CD14-positive monocyte (primary cell): ENCODE results near the gene KRTAP5-3. TPM values are rescaled to one million over a fixed set of nuclear protein-coding genes. Genes with fewer than 3 reads are reported as not detected.

ENCODE experiments used
- DNase-seq, 3 donors: peaks; one replicate each; pipeline ENCODE4 v3.0.0-alpha.2; 2011 to 2022
- H2AFZ ChIP-seq: 2 replicates; pipeline ENCODE4 v1.6.0; 2012; ENCODE audit warnings: mild to moderate bottlenecking, low read depth, low read length, inconsistent platforms; ENCODE audit not compliant: insufficient read depth, poor library complexity, severe bottlenecking
- H3K27ac ChIP-seq, 2 donors: 1 replicate in 1 of 2; 2 replicates in 1 of 2; pipeline ENCODE4 v1.5.1; 2012 to 2013; ENCODE audit warnings: low read length in 2 of 2, control low read depth in 1 of 2, inconsistent platforms in 1 of 2, low read depth in 1 of 2, mild to moderate bottlenecking in 1 of 2
- H3K27me3 ChIP-seq, 2 donors: one replicate each; pipeline versions ENCODE4 v1.6.0 to v1.6.1; 2011 to 2013; ENCODE audit warnings: low read length in 2 of 2; ENCODE audit not compliant: control insufficient read depth in 2 of 2, insufficient read depth in 2 of 2
- H3K36me3 ChIP-seq, 2 donors: replicated peaks in 1 of 2; 1 replicate in 1 of 2; 2 replicates in 1 of 2; pipeline versions ENCODE4 v1.5.1 to v1.6.1; 2012 to 2013; ENCODE audit warnings: low read length in 2 of 2, control low read depth in 1 of 2, inconsistent platforms in 1 of 2, mild to moderate bottlenecking in 1 of 2; ENCODE audit not compliant: insufficient read depth in 2 of 2, control insufficient read depth in 1 of 2
- H3K4me1 ChIP-seq, 2 donors: 1 replicate in 1 of 2; 2 replicates in 1 of 2; pipeline versions ENCODE4 v1.5.1 to v1.6.1; 2012 to 2013; ENCODE audit warnings: low read length in 2 of 2, control low read depth in 1 of 2, inconsistent platforms in 1 of 2, mild to moderate bottlenecking in 1 of 2, moderate library complexity in 1 of 2; ENCODE audit not compliant: insufficient read depth in 2 of 2, control insufficient read depth in 1 of 2
- H3K4me2 ChIP-seq: replicated peaks from 2 replicates; pipeline ENCODE3; 2012; ENCODE audit warnings: low read length, moderate library complexity, mild to moderate bottlenecking; ENCODE audit not compliant: poor library complexity, severe bottlenecking; ENCODE audit errors: extremely low read depth
- H3K4me3 ChIP-seq, 3 experiments: fragments of 200-600 bp in 1 of 3; sonication (generic) in 1 of 3; replicated peaks in 1 of 3; 1 replicate in 2 of 3; 2 replicates in 1 of 3; pipeline ENCODE4 v1.5.1; 2011 to 2013; ENCODE audit warnings: low read length in 3 of 3, mild to moderate bottlenecking in 3 of 3, control low read depth in 2 of 3, low read depth in 2 of 3, inconsistent platforms in 1 of 3, moderate library complexity in 1 of 3
- H3K79me2 ChIP-seq: 2 replicates; pipeline ENCODE4 v1.6.0; 2012; ENCODE audit warnings: mild to moderate bottlenecking, control low read depth, inconsistent platforms, low read length, moderate library complexity; ENCODE audit not compliant: insufficient read depth
- H3K9ac ChIP-seq: 2 replicates; pipeline ENCODE4 v1.6.0; 2017; ENCODE audit warnings: low read length, mild to moderate bottlenecking; ENCODE audit not compliant: insufficient read depth, poor library complexity, severe bottlenecking
- H3K9me3 ChIP-seq, 2 donors: replicated peaks in 1 of 2; 1 replicate in 1 of 2; 2 replicates in 1 of 2; pipeline versions ENCODE4 v1.5.1 to v1.6.1; 2012 to 2013; ENCODE audit warnings: low read length in 2 of 2, control low read depth in 1 of 2; ENCODE audit not compliant: control insufficient read depth in 1 of 2, insufficient read depth in 1 of 2
- H4K20me1 ChIP-seq: 2 replicates; pipeline ENCODE4 v1.6.0; 2012; ENCODE audit warnings: mild to moderate bottlenecking, low read length, control low read depth, moderate library complexity; ENCODE audit not compliant: insufficient read depth
- H3K27ac Mint-ChIP-seq, 7 donors: one replicate each; pipeline ENCODE4 v1.8.0; 2020; ENCODE audit warnings: mild to moderate bottlenecking in 7 of 7, mixed read lengths in 7 of 7, moderate library complexity in 6 of 7, inconsistent platforms in 2 of 7
- H3K27me3 Mint-ChIP-seq, 3 donors: one replicate each; pipeline ENCODE4 v1.8.0; 2021 to 2022; ENCODE audit warnings: low read depth in 3 of 3, mild to moderate bottlenecking in 3 of 3, mixed read lengths in 3 of 3, moderate library complexity in 3 of 3, inconsistent platforms in 1 of 3
- H3K36me3 Mint-ChIP-seq, 2 donors: one replicate each; pipeline ENCODE4 v1.8.0; 2020; ENCODE audit warnings: mixed read lengths in 2 of 2, inconsistent platforms in 1 of 2, mild to moderate bottlenecking in 1 of 2
- H3K4me1 Mint-ChIP-seq: one replicate; pipeline ENCODE4 v1.8.0; 2020; ENCODE audit warnings: mild to moderate bottlenecking, mixed read lengths
- H3K4me3 Mint-ChIP-seq, 2 donors: one replicate each; pipeline ENCODE4 v1.8.0; 2020; ENCODE audit warnings: mild to moderate bottlenecking in 2 of 2, mixed read lengths in 2 of 2, moderate library complexity in 1 of 2
- H3K9me3 Mint-ChIP-seq, 7 donors: one replicate each; pipeline ENCODE4 v1.8.0; 2020 to 2022; ENCODE audit warnings: mixed read lengths in 7 of 7, mild to moderate bottlenecking in 6 of 7, moderate library complexity in 6 of 7, inconsistent platforms in 2 of 7
- WGBS: methylation state at CpG from one replicate; pipeline ENCODE4 v1.1.5; 2013; ENCODE audit warnings: missing lambda C conversion rate; ENCODE audit not compliant: insufficient coverage; 5-methylcytosine and 5-hydroxymethylcytosine counted together
- intact Hi-C, 2 donors: fragments of 100-400 bp; cut with micrococcal nuclease; formaldehyde crosslinking; loops; one replicate each; pipeline versions ENCODE4 v1.15.0 to v1.15.1; 2023
- polyA plus RNA-seq, 3 donors: library from polyadenylated mRNA; depleted of rRNA in 1 of 3; unstranded in 2 of 3; stranded (reverse) in 1 of 3; fragments of 300-500 nt in 2 of 3; fragments of >200 nt in 1 of 3; fragmentation: Illumina TruSeq in 2 of 3; gene quantifications; 1 replicate in 2 of 3; 2 replicates in 1 of 3; pipeline ENCODE4 v1.2.3, GENCODE V29; 2012 to 2021
- TF ChIP-seq, protein P1 (sequence below): fragments of 200-600 bp; IDR thresholded peaks from one replicate; pipeline ENCODE4 v1.8.0; 2022; ENCODE audit warnings: antibody characterized with exemption, mild to moderate bottlenecking

The KRTAP5-3 gene
- polyA plus RNA-seq, 3 donors = not detected

DNA sequence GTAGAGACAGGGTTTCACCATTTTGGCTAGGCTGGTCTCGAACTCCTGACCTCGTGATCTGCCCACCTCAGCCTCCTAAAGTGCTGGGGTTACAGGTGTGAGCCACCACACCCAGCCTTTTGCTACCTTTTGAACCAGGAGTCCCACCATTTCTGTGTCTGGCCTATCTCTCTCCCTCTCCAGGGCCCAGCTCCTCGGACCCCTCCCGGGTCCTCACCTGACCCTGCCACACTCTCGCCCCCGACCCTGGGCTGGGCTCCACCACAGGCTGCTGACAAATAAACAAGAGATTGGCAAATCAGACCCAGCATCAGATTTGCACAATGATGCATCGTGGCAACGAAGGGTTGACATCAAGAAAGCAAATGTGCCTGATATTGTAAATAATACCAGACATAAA, 30.1 kb upstream of the KRTAP5-3 start:
- Histone ChIP-seq H3K36me3 (no peaks in the 10 kb centered on the region), H3K27me3 (no peaks in the 10 kb centered on the region), H3K27ac (no peak overlapping the region), H3K79me2 (no peaks in the 10 kb centered on the region), H4K20me1 (no peaks in the 10 kb centered on the region), H3K4me1 (no peaks in the 10 kb centered on the region), H2AFZ (no peak overlapping the region), H3K4me3 (no peak overlapping the region), H3K9me3 (no peaks in the 10 kb centered on the region), H3K9ac (no peak overlapping the region), H3K4me2 (no peak overlapping the region)
- no peak for DNase-seq
- peaks cover 7 to 34% (median 24%) of the 10 kb centered on the region in 3 donors for H3K27me3 Mint-ChIP-seq
- H3K36me3 Mint-ChIP-seq = no peaks in the 10 kb centered on the region
- no peaks in the 10 kb centered on the region for H3K4me1 Mint-ChIP-seq
- intact Hi-C loops = no loop called here
- TF ChIP-seq, protein P1, sequence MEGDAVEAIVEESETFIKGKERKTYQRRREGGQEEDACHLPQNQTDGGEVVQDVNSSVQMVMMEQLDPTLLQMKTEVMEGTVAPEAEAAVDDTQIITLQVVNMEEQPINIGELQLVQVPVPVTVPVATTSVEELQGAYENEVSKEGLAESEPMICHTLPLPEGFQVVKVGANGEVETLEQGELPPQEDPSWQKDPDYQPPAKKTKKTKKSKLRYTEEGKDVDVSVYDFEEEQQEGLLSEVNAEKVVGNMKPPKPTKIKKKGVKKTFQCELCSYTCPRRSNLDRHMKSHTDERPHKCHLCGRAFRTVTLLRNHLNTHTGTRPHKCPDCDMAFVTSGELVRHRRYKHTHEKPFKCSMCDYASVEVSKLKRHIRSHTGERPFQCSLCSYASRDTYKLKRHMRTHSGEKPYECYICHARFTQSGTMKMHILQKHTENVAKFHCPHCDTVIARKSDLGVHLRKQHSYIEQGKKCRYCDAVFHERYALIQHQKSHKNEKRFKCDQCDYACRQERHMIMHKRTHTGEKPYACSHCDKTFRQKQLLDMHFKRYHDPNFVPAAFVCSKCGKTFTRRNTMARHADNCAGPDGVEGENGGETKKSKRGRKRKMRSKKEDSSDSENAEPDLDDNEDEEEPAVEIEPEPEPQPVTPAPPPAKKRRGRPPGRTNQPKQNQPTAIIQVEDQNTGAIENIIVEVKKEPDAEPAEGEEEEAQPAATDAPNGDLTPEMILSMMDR = no peak
- 84% methylated on average over 8 of the region's 8 CpGs for WGBS
- H3K27ac Mint-ChIP-seq = no peak overlapping the region
- H3K4me3 Mint-ChIP-seq = no peak overlapping the region
- H3K9me3 Mint-ChIP-seq = no peaks in the 10 kb centered on the region

DNA sequence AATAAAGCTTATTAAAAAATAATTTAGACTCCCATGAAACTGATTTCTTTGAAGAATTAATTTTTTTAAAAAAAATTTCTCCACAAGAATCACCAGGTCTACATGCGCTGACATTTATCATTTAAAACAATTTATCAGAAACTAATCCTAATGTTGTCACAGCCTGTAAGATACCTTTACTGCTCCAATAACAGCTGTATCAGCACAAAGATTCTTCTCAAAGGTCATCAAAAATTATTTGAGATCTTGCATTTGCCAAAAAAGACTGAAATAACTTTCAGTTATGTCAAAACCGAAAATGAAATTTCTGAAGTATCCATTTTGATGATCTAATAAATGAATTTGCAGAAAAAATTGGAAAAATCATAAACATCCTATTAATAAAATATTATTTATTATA, 29.4 kb upstream of the KRTAP5-3 start:
- no peak overlapping the region for H3K4me3 Mint-ChIP-seq
- Histone ChIP-seq H4K20me1 (no peaks in the 10 kb centered on the region), H3K36me3 (no peaks in the 10 kb centered on the region), H3K9ac (no peak overlapping the region), H3K27ac (no peak overlapping the region), H3K79me2 (no peaks in the 10 kb centered on the region), H2AFZ (no peak overlapping the region), H3K4me3 (no peak overlapping the region), H3K27me3 (no peaks in the 10 kb centered on the region), H3K4me2 (no peak overlapping the region), H3K4me1 (no peaks in the 10 kb centered on the region), H3K9me3 (no peaks in the 10 kb centered on the region)
- intact Hi-C loops = no loop called here
- TF ChIP-seq, protein P1 = no peak
- H3K36me3 Mint-ChIP-seq = no peaks in the 10 kb centered on the region
- no peak for DNase-seq
- no peaks in the 10 kb centered on the region for H3K4me1 Mint-ChIP-seq
- WGBS = 100% methylated on average over 1 of the region's 2 CpGs
- peaks cover 7 to 37% (median 26%) of the 10 kb centered on the region in 3 donors for H3K27me3 Mint-ChIP-seq
- H3K27ac Mint-ChIP-seq = no peak overlapping the region
- H3K9me3 Mint-ChIP-seq = no peaks in the 10 kb centered on the region
